ENCODE data around the gene ARSA. TPM values are rescaled to one million over a fixed set of nuclear protein-coding genes. Genes with fewer than 3 reads are reported as not detected.

Gene ARSA
- total RNA-seq, 1 experiment from 2014 or later, result 43.8 TPM

DNA sequence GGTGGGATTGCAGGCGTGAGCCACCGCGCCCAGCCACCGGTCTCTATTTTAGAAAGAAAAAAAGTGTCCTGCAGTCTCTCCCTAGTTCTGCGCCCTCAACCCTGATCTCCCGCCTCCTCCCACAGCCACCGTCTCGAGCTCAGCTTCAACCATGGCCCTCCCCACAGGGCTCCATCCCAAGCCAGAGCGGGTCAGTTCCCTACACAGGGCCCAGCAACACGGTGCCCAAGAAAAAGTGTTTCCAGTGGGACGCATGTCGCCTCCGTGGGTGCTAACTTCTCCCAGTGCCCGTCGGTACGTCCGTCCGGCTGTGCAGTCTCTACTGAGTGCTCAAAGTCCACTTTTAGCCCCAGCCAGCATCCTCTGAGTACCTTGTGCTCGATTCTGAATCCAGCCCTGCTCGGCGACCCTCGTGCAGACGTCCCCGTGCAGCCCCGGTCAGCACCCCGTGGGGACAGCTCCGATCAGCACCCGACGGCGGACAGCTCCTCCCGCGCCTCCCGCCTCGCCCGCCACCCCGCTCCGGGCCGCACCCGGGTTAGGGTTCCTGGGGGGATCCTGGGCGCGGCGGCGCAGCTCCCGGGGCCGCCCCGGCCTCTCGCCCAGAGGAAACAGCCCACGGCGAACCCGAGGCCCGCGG, 28.0 kb downstream of the ARSA start:
- intact Hi-C loops (cut with micrococcal nuclease; ENCODE audit: unreplicated experiment), result no loop called here
- DNase-seq (ENCODE audit: low read depth, low spot score) (no peak), ATAC-seq (peak; percentile 79)
- TF ChIP-seq SIN3A (IDR thresholded peaks at IDR 0.05; ENCODE audit: borderline replicate concordance, insufficient read depth, low read depth, low read length), result peak; percentile 99
- TF ChIP-seq, protein P1, sequence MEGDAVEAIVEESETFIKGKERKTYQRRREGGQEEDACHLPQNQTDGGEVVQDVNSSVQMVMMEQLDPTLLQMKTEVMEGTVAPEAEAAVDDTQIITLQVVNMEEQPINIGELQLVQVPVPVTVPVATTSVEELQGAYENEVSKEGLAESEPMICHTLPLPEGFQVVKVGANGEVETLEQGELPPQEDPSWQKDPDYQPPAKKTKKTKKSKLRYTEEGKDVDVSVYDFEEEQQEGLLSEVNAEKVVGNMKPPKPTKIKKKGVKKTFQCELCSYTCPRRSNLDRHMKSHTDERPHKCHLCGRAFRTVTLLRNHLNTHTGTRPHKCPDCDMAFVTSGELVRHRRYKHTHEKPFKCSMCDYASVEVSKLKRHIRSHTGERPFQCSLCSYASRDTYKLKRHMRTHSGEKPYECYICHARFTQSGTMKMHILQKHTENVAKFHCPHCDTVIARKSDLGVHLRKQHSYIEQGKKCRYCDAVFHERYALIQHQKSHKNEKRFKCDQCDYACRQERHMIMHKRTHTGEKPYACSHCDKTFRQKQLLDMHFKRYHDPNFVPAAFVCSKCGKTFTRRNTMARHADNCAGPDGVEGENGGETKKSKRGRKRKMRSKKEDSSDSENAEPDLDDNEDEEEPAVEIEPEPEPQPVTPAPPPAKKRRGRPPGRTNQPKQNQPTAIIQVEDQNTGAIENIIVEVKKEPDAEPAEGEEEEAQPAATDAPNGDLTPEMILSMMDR (IDR thresholded peaks at IDR 0.05), result no peak
- TF ChIP-seq, protein P2, sequence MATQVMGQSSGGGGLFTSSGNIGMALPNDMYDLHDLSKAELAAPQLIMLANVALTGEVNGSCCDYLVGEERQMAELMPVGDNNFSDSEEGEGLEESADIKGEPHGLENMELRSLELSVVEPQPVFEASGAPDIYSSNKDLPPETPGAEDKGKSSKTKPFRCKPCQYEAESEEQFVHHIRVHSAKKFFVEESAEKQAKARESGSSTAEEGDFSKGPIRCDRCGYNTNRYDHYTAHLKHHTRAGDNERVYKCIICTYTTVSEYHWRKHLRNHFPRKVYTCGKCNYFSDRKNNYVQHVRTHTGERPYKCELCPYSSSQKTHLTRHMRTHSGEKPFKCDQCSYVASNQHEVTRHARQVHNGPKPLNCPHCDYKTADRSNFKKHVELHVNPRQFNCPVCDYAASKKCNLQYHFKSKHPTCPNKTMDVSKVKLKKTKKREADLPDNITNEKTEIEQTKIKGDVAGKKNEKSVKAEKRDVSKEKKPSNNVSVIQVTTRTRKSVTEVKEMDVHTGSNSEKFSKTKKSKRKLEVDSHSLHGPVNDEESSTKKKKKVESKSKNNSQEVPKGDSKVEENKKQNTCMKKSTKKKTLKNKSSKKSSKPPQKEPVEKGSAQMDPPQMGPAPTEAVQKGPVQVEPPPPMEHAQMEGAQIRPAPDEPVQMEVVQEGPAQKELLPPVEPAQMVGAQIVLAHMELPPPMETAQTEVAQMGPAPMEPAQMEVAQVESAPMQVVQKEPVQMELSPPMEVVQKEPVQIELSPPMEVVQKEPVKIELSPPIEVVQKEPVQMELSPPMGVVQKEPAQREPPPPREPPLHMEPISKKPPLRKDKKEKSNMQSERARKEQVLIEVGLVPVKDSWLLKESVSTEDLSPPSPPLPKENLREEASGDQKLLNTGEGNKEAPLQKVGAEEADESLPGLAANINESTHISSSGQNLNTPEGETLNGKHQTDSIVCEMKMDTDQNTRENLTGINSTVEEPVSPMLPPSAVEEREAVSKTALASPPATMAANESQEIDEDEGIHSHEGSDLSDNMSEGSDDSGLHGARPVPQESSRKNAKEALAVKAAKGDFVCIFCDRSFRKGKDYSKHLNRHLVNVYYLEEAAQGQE (IDR thresholded peaks at IDR 0.05; ENCODE audit: insufficient read depth in 1 of 2, low read depth in 2 of 2, low read length in 1 of 2), result peak; percentile 98
- no peak for TF ChIP-seq POLR2AphosphoS5 (IDR thresholded peaks at IDR 0.05; ENCODE audit: low read depth, low read length)
- no peak for TF ChIP-seq TCF7L2 (IDR thresholded peaks at IDR 0.05; ENCODE audit: low read depth, low read length)
- H3K4me1 ChIP-seq (ENCODE audit: control insufficient read depth, insufficient read depth, low read length), result peaks cover 3% of the 10 kb centered on the region; the same call in 1 of the 2 replicates
- H3K27me3 ChIP-seq (ENCODE audit: control insufficient read depth, insufficient read depth, low read length), result no peaks in the 10 kb centered on the region
- no peaks in the 10 kb centered on the region for H3K9me3 ChIP-seq (ENCODE audit: control insufficient read depth, insufficient read depth, low read depth, low read length)
- H3K4me3 ChIP-seq (ENCODE audit: low read depth in 2 of 2, low read length in 2 of 2), result peak overlapping the region; percentile 40 to 55
- BruUV-seq (replicated peaks), result no TSS peak
- ChIA-PET CTCF (no interaction called here), POLR2A (no interaction called here)
- no peaks in the 10 kb centered on the region for H3K36me3 ChIP-seq (ENCODE audit: control insufficient read depth, insufficient read depth, low read length)
- H3K27ac ChIP-seq (ENCODE audit: low read length), result no peak overlapping the region
- in situ Hi-C loops (cut with HindIII; ENCODE audit: low pct_unique_long_range_greater_than_20kb, low sequenced_read_pairs), result no loop called here

DNA sequence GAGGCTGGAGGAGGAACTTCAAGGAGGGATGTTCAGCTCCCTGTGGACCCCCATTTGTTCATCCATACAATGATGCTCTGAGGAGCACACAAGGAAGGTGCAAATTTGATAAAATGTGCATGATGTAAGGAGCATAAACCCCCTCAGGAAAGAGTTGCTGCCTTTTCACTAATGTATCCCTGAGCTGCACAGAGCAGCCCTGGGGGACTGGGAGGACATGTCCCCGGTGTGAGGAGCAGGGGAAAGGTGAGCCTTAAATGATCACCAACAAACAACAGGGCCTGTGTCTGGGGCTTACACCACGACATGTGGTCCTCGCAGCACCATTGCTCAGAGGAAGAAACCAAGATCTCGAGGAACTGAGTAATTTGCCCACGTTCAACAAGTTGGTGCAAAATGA, 30.9 kb downstream of the ARSA start:
- H3K27me3 ChIP-seq (ENCODE audit: control insufficient read depth, insufficient read depth, low read length), result no peaks in the 10 kb centered on the region
- ATAC-seq, result no peak
- in situ Hi-C loops (cut with HindIII; ENCODE audit: low pct_unique_long_range_greater_than_20kb, low sequenced_read_pairs) (no loop called here), intact Hi-C loops (cut with micrococcal nuclease; ENCODE audit: unreplicated experiment) (no loop called here)
- no peaks in the 10 kb centered on the region for H3K36me3 ChIP-seq (ENCODE audit: control insufficient read depth, insufficient read depth, low read length)
- H3K4me3 ChIP-seq (ENCODE audit: low read depth in 2 of 2, low read length in 2 of 2), result no peak overlapping the region
- CTCF ChIA-PET, result no interaction called here
- DNase-seq (ENCODE audit: low read depth, low spot score), result no peak
- no TSS peak for BruUV-seq (replicated peaks)
- TF ChIP-seq, protein P1 (IDR thresholded peaks at IDR 0.05), result no peak
- TF ChIP-seq TCF7L2 (IDR thresholded peaks at IDR 0.05; ENCODE audit: low read depth, low read length), result no peak
- TF ChIP-seq POLR2AphosphoS5 (IDR thresholded peaks at IDR 0.05; ENCODE audit: low read depth, low read length), result no peak
- TF ChIP-seq, protein P2 (IDR thresholded peaks at IDR 0.05; ENCODE audit: insufficient read depth in 1 of 2, low read depth in 2 of 2, low read length in 1 of 2), result no peak
- no peak for TF ChIP-seq SIN3A (IDR thresholded peaks at IDR 0.05; ENCODE audit: borderline replicate concordance, insufficient read depth, low read depth, low read length)
- no peak overlapping the region for H3K27ac ChIP-seq (ENCODE audit: low read length)
- peaks cover 3% of the 10 kb centered on the region; the same call in 1 of the 2 replicates for H3K4me1 ChIP-seq (ENCODE audit: control insufficient read depth, insufficient read depth, low read length)
- POLR2A ChIA-PET, result no interaction called here
- H3K9me3 ChIP-seq (ENCODE audit: control insufficient read depth, insufficient read depth, low read depth, low read length), result no peaks in the 10 kb centered on the region
